Stomach (tissue), 4 donors: ENCODE results near the gene CAPN15.

Source experiments
- POLR2A ChIP-seq, 4 donors: fragments of 450-650 bp; IDR thresholded peaks; one replicate each; pipeline ENCODE4 v1.6.1; 2016; ENCODE audit warnings: antibody characterized with exemption in 4 of 4, control low read depth in 2 of 4, mild to moderate bottlenecking in 1 of 4, moderate library complexity in 1 of 4
- TF ChIP-seq, protein P1 (sequence below), 7 experiments: fragments of 450-650 bp in 4 of 7; fragments of 200-600 bp in 3 of 7; sonication (generic) in 3 of 7; IDR thresholded peaks; one replicate each; pipeline ENCODE4 v1.5.1; 2016 to 2019; ENCODE audit warnings: antibody characterized with exemption in 7 of 7, control low read depth in 2 of 7, mild to moderate bottlenecking in 1 of 7

DNA sequence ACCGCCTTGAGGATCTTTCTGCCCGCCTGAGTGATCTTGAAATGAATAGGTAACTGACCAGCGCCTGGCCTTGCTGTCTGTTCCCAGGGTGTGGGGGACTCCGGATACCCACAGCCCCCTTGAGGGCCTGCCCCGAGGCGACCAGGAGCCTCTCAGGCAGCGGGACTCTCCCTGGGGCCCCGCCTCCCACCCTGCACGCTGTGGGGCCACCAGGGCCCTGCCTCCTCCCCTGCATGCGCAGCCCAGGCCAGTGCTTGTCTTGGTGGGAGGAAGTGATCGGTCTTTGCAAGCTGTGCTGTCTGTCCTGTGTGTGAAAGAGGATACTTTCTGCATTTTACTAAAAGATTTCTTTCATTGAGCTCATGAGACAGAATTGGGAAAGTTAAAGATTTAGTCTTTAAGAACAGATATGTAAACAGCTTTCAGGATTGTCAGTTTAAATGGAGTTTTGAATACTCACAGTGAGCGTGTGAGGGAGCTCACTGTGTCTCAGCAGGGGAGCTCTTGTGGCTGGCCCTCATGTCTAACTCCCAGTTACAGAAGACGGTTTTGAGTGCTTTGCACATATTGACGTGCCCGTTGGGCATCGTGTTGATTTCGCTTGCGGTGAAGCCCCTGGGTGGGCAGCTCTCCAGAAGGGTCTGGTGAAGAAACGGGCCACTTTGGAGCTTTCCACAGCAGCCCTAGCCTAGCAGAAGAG lies 36.1 kb upstream of the CAPN15 start:
- TF ChIP-seq, protein P1, sequence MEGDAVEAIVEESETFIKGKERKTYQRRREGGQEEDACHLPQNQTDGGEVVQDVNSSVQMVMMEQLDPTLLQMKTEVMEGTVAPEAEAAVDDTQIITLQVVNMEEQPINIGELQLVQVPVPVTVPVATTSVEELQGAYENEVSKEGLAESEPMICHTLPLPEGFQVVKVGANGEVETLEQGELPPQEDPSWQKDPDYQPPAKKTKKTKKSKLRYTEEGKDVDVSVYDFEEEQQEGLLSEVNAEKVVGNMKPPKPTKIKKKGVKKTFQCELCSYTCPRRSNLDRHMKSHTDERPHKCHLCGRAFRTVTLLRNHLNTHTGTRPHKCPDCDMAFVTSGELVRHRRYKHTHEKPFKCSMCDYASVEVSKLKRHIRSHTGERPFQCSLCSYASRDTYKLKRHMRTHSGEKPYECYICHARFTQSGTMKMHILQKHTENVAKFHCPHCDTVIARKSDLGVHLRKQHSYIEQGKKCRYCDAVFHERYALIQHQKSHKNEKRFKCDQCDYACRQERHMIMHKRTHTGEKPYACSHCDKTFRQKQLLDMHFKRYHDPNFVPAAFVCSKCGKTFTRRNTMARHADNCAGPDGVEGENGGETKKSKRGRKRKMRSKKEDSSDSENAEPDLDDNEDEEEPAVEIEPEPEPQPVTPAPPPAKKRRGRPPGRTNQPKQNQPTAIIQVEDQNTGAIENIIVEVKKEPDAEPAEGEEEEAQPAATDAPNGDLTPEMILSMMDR (IDR thresholded peaks at IDR 0.05) = no peak
- no peak for TF ChIP-seq POLR2A (IDR thresholded peaks at IDR 0.05)
